Measurements from ENCODE around the gene HSPG2. TPM values are rescaled to one million over a fixed set of nuclear protein-coding genes. Genes with fewer than 3 reads are reported as not detected.
A peak's percentile ranks its signal among the peaks of the same experiment; 100 is the strongest.
"Not testable (repeated sequence)": the region's sequence is repeated elsewhere in the genome, so short reads cannot be mapped to it uniquely, and the experiment has no call there.

Gene HSPG2
- total RNA-seq, result 220 and 265 TPM in 2 replicates

DNA sequence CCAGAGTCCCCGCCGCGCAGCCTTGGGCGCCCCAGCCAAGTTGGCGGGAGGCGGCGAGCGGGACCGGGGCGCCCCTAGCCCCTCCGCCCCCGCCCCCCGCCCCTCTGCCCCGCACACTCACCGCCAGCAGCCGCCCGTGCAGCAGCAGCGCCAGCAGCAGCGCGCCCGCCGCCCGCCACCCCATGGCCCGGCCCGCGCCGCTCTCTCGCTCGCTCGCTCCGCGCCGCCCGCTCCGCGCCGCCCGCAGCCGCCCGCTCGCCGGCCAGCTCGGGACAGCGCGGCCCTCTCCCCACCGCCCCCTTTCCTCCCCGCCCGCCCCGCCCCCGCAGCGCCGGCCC lies at the start of gene HSPG2:
HSPG2 (minus strand) TSS at position 277 of the 338 bp plus-strand sequence; CDS start at position 184, 93 bp downstream.
- Histone ChIP-seq H3K4me1 (ENCODE audit: insufficient read depth, low read length) (peaks cover 62% of the 10 kb centered on the region), H3K9me3 (ENCODE audit: low read depth, low read length) (no peaks in the 10 kb centered on the region), H3K4me3 (ENCODE audit: insufficient read depth, low read length) (peak within 1 kb of the TSS; percentile 86), H3K27ac (ENCODE audit: low read depth, low read length) (peak within 1 kb of the TSS; percentile 98), H3K27me3 (ENCODE audit: insufficient read depth, low read length) (no peaks in the 10 kb centered on the region), H4K20me1 (ENCODE audit: insufficient read depth, low read length) (peaks cover 6% of the 10 kb centered on the region), H3K36me3 (ENCODE audit: insufficient read depth, low read length) (peaks cover 8% of the 10 kb centered on the region), H3K4me2 (ENCODE audit: insufficient read depth, low read length) (peak within 1 kb of the TSS; percentile 95), H3K79me2 (ENCODE audit: insufficient read depth, low read length) (peaks cover 47% of the 10 kb centered on the region), H2AFZ (ENCODE audit: low read length) (peak within 1 kb of the TSS; percentile 28)
- TF ChIP-seq, protein P1, sequence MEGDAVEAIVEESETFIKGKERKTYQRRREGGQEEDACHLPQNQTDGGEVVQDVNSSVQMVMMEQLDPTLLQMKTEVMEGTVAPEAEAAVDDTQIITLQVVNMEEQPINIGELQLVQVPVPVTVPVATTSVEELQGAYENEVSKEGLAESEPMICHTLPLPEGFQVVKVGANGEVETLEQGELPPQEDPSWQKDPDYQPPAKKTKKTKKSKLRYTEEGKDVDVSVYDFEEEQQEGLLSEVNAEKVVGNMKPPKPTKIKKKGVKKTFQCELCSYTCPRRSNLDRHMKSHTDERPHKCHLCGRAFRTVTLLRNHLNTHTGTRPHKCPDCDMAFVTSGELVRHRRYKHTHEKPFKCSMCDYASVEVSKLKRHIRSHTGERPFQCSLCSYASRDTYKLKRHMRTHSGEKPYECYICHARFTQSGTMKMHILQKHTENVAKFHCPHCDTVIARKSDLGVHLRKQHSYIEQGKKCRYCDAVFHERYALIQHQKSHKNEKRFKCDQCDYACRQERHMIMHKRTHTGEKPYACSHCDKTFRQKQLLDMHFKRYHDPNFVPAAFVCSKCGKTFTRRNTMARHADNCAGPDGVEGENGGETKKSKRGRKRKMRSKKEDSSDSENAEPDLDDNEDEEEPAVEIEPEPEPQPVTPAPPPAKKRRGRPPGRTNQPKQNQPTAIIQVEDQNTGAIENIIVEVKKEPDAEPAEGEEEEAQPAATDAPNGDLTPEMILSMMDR (IDR thresholded peaks at IDR 0.05; ENCODE audit: extremely low read depth, low read depth, low read length), result no peak
- DNase-seq (ENCODE audit: insufficient read length, low spot score, missing footprints), result no peak

DNA sequence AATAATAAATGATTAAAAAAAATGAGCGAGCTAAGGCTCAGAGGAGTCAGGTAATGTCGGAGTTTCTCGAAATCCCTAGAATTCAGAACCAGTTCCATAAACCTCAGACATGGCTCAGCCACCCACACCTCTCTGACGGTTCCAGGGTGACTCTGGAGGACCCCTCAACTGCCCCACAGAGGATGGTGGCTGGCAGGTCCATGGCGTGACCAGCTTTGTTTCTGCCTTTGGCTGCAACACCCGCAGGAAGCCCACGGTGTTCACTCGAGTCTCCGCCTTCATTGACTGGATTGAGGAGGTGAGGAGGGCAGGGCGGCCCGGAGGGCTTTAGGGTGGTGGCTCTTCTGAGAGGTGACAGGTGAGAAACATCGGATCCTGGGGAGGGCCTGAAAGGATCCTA lies 49.3 kb upstream of the HSPG2 start:
- H2AFZ ChIP-seq (ENCODE audit: low read length); H3K4me2 ChIP-seq (ENCODE audit: insufficient read depth, low read length); H3K79me2 ChIP-seq (ENCODE audit: insufficient read depth, low read length); H3K36me3 ChIP-seq (ENCODE audit: insufficient read depth, low read length); DNase-seq (ENCODE audit: insufficient read length, low spot score, missing footprints); H3K4me3 ChIP-seq (ENCODE audit: insufficient read depth, low read length); H3K27me3 ChIP-seq (ENCODE audit: insufficient read depth, low read length); H3K9me3 ChIP-seq (ENCODE audit: low read depth, low read length); H3K27ac ChIP-seq (ENCODE audit: low read depth, low read length); H3K4me1 ChIP-seq (ENCODE audit: insufficient read depth, low read length); H4K20me1 ChIP-seq (ENCODE audit: insufficient read depth, low read length): not testable (repeated sequence)

DNA sequence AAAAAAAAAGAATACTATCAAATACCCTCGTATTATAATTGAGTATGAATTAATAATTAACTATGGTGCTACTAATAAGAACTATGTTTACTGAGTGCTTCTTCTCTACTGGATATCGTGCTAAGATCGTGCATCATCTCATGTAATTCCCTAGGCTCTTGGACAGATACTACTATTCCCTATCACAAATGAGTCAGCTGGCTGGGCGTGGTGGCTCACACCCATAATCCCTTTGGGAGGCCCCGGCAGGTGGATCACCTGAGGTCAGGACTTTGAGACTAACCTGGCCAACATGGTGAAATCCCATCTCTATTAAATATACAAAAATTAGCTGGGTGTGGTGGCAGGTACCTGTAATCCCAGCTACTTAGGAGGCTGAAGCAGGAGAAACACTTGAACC lies 48.8 kb upstream of the HSPG2 start:
- H2AFZ ChIP-seq (ENCODE audit: low read length); H3K4me3 ChIP-seq (ENCODE audit: insufficient read depth, low read length); H3K4me1 ChIP-seq (ENCODE audit: insufficient read depth, low read length); H3K79me2 ChIP-seq (ENCODE audit: insufficient read depth, low read length); H3K4me2 ChIP-seq (ENCODE audit: insufficient read depth, low read length); H3K9me3 ChIP-seq (ENCODE audit: low read depth, low read length); DNase-seq (ENCODE audit: insufficient read length, low spot score, missing footprints); H3K36me3 ChIP-seq (ENCODE audit: insufficient read depth, low read length); H3K27me3 ChIP-seq (ENCODE audit: insufficient read depth, low read length); H4K20me1 ChIP-seq (ENCODE audit: insufficient read depth, low read length); H3K27ac ChIP-seq (ENCODE audit: low read depth, low read length): not testable (repeated sequence)

DNA sequence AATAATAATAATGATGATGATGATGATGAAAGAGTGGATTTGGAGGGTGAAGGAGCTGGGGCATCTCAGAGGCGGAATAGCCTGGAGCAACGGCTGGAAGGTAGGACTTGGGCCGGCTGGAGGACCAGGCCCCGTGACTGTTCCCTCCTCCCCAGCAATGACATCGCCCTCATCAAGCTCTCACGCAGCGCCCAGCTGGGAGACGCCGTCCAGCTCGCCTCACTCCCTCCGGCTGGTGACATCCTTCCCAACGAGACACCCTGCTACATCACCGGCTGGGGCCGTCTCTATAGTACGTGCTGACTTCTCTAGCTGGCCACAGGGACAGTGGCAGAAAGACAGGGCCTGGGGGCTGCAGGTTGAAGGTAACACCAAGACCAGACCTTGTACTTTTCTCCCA lies 46.4 kb upstream of the HSPG2 start:
- not testable (repeated sequence) for H3K36me3 ChIP-seq (ENCODE audit: insufficient read depth, low read length); H4K20me1 ChIP-seq (ENCODE audit: insufficient read depth, low read length); H3K79me2 ChIP-seq (ENCODE audit: insufficient read depth, low read length); H3K4me1 ChIP-seq (ENCODE audit: insufficient read depth, low read length); DNase-seq (ENCODE audit: insufficient read length, low spot score, missing footprints); H3K27me3 ChIP-seq (ENCODE audit: insufficient read depth, low read length); H3K4me3 ChIP-seq (ENCODE audit: insufficient read depth, low read length); H3K4me2 ChIP-seq (ENCODE audit: insufficient read depth, low read length); H3K9me3 ChIP-seq (ENCODE audit: low read depth, low read length); H2AFZ ChIP-seq (ENCODE audit: low read length); H3K27ac ChIP-seq (ENCODE audit: low read depth, low read length)

DNA sequence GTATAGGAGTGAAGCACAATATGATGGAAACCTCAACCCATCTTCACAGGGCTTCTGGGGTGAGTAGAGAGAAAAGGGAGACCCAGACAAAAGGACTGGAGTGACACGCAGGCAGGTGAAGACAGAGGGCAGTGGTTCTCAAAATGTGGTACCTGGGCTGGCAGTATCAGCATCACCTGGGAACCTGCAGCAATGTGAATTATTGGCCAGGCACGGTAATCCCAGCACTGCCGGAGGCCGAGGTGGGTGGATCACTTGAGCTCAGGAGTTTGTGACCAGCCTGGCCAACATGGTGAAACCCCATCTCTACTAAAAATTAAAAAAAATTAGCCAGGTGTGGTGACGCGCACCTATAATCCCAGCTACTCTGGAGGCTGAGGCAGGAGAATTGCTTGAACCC lies 45.0 kb upstream of the HSPG2 start:
- not testable (repeated sequence) for H3K27ac ChIP-seq (ENCODE audit: low read depth, low read length); H3K36me3 ChIP-seq (ENCODE audit: insufficient read depth, low read length); H2AFZ ChIP-seq (ENCODE audit: low read length); H3K9me3 ChIP-seq (ENCODE audit: low read depth, low read length); H3K4me3 ChIP-seq (ENCODE audit: insufficient read depth, low read length); H3K79me2 ChIP-seq (ENCODE audit: insufficient read depth, low read length); H3K4me2 ChIP-seq (ENCODE audit: insufficient read depth, low read length); H3K27me3 ChIP-seq (ENCODE audit: insufficient read depth, low read length); H4K20me1 ChIP-seq (ENCODE audit: insufficient read depth, low read length); H3K4me1 ChIP-seq (ENCODE audit: insufficient read depth, low read length)
- DNase-seq (ENCODE audit: insufficient read length, low spot score, missing footprints), result peak; percentile 17

DNA sequence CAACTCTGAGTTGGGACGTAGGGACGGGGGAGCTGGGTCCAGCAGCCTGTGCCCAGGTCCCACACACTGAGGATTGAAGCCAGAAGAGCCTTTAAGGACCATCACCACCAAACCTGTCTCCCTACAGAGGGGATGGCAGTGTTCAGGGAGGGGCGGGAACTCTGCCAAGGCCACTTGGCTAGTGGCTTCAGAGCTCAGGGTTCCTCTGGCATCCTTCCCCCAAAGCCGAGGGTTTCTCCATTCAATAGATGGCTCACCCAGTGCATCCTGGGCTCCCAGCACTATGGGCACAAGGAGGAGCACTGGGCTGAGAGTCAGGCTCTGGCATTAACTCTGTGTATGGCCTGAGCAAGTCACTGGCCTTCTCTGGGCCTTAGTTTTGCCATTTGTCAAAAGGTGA lies 44.1 kb upstream of the HSPG2 start:
- H4K20me1 ChIP-seq (ENCODE audit: insufficient read depth, low read length); H2AFZ ChIP-seq (ENCODE audit: low read length); DNase-seq (ENCODE audit: insufficient read length, low spot score, missing footprints); H3K9me3 ChIP-seq (ENCODE audit: low read depth, low read length); H3K4me1 ChIP-seq (ENCODE audit: insufficient read depth, low read length); H3K36me3 ChIP-seq (ENCODE audit: insufficient read depth, low read length); H3K27ac ChIP-seq (ENCODE audit: low read depth, low read length); H3K79me2 ChIP-seq (ENCODE audit: insufficient read depth, low read length); H3K4me3 ChIP-seq (ENCODE audit: insufficient read depth, low read length); H3K4me2 ChIP-seq (ENCODE audit: insufficient read depth, low read length); H3K27me3 ChIP-seq (ENCODE audit: insufficient read depth, low read length): not testable (repeated sequence)
